UCSD-AML1 (cell line): ENCODE measurements around the gene IFT74.
"Not testable (repeated sequence)": the region's sequence is repeated elsewhere in the genome, so short reads cannot be mapped to it uniquely, and the experiment has no call there.

Source experiments
- DNase-seq: peaks from one replicate; lab custom pipeline; 2025; ENCODE audit not compliant: unreplicated experiment; lab: John Stamatoyannopoulos, UW

Gene IFT74

GRCh38 chr9:27065288-27065687 is 109.1 kb downstream of the IFT74 start:
- DNase-seq, result no peak

GRCh38 chr9:27073841-27074728 is 117.9 kb downstream of the IFT74 start:
- DNase-seq, result no peak

- peak; percentile 10 for DNase-seq
These were observed 122.5 kb downstream of the IFT74 start for GRCh38 chr9:27078685-27079084.

GRCh38 chr9:27085456-27085855 is 129.2 kb downstream of the IFT74 start:
- no peak for DNase-seq

GRCh38 chr9:27086818-27087680 is 130.8 kb downstream of the IFT74 start:
- no peak for DNase-seq

GRCh38 chr9:27088981-27089380 is 132.8 kb downstream of the IFT74 start:
- no peak for DNase-seq

GRCh38 chr9:27089706-27090105 is 133.5 kb downstream of the IFT74 start:
- DNase-seq, result no peak

- no peak for DNase-seq
These were observed 134.0 kb downstream of the IFT74 start for GRCh38 chr9:27090231-27090630.

- DNase-seq, result no peak
These were observed 134.5 kb downstream of the IFT74 start for GRCh38 chr9:27090711-27091110.

GRCh38 chr9:27092496-27092895 is 136.3 kb downstream of the IFT74 start:
- not testable (repeated sequence) for DNase-seq

GRCh38 chr9:27093384-27094067 is 137.3 kb downstream of the IFT74 start:
- DNase-seq, result not testable (repeated sequence)

- no peak for DNase-seq
These were observed 138.6 kb downstream of the IFT74 start for GRCh38 chr9:27094640-27095298.

- no peak for DNase-seq
These were observed 151.0 kb downstream of the IFT74 start for GRCh38 chr9:27107241-27107640.

GRCh38 chr9:27108981-27109541 is 152.8 kb downstream of the IFT74 start, which contains the start of gene TEK:
Gene TEK, plus strand, starts transcription at chr9:27109225. Its CDS starts 366 bp downstream, at chr9:27109591.
- DNase-seq, result peak; percentile 16

- DNase-seq, result no peak
These were observed 153.4 kb downstream of the IFT74 start for GRCh38 chr9:27109621-27110020.

- DNase-seq, result no peak
These were observed 154.0 kb downstream of the IFT74 start for GRCh38 chr9:27110181-27110580.

GRCh38 chr9:27112235-27112634 is 156.0 kb downstream of the IFT74 start:
- DNase-seq, result no peak
